HepG2 (cell line): ENCODE data around the gene IMMT. TPM values are rescaled to one million over a fixed set of nuclear protein-coding genes. Genes with fewer than 3 reads are reported as not detected.

Experiments used
- ATF1 ChIP-seq: IDR thresholded peaks from 2 replicates; pipeline ENCODE4 v1.6.1; 2016; ENCODE audit warnings: mild to moderate bottlenecking, control low read depth
- BRCA1 ChIP-seq: sonication (generic); formaldehyde crosslinking; IDR thresholded peaks from 2 replicates; pipeline ENCODE4 v1.4.0; 2020; ENCODE audit warnings: missing genetic modification reagents
- CC2D1A ChIP-seq: sonication (generic); formaldehyde crosslinking; IDR thresholded peaks from 2 replicates; pipeline ENCODE4 v1.8.1; 2023; ENCODE audit warnings: mild to moderate bottlenecking, missing genetic modification reagents
- CCDC6 ChIP-seq: sonication (generic); formaldehyde crosslinking; IDR thresholded peaks from 2 replicates; pipeline ENCODE4 v1.8.1; 2022; ENCODE audit warnings: mild to moderate bottlenecking, missing genetic modification reagents, moderate library complexity
- CREB1 ChIP-seq, 2 experiments: fragments of 450-650 bp in 1 of 2; IDR thresholded peaks; 2 replicates each; pipeline ENCODE4 v1.6.1; 2016 to 2017; ENCODE audit warnings: control low read depth in 1 of 2, mild to moderate bottlenecking in 1 of 2, missing compliant biosample characterization in 1 of 2, missing genetic modification characterization in 1 of 2
- CSRNP2 ChIP-seq: sonication (generic); formaldehyde crosslinking; conservative IDR thresholded peaks from 2 replicates; pipeline ENCODE4 v1.8.0; 2022; ENCODE audit warnings: low read depth, missing genetic modification reagents
- GABPB1 ChIP-seq: IDR thresholded peaks from 2 replicates; pipeline ENCODE4 v1.6.1; 2016; ENCODE audit warnings: mild to moderate bottlenecking, missing genetic modification reagents, moderate library complexity, missing compliant biosample characterization
- HMGA1 ChIP-seq: sonication (generic); formaldehyde crosslinking; conservative IDR thresholded peaks from 2 replicates; pipeline ENCODE4 v1.4.0; 2020; ENCODE audit warnings: missing genetic modification reagents
- PBX3 ChIP-seq: sonication (generic); formaldehyde crosslinking; IDR thresholded peaks from 2 replicates; pipeline ENCODE4 v1.8.1; 2023; ENCODE audit warnings: missing genetic modification reagents, inconsistent platforms, borderline replicate concordance
- SP1 ChIP-seq, 2 experiments: fragments of 450-650 bp in 1 of 2; sonication (generic) in 1 of 2; formaldehyde crosslinking in 1 of 2; IDR thresholded peaks; 2 replicates each; pipeline versions ENCODE4 v1.4.0 to v1.6.1; 2016 to 2020; ENCODE audit warnings: missing genetic modification reagents in 1 of 2
- SSRP1 ChIP-seq: IDR thresholded peaks from 2 replicates; pipeline ENCODE4 v1.6.1; 2016; ENCODE audit warnings: control low read depth
- THAP11 ChIP-seq: IDR thresholded peaks from 2 replicates; pipeline ENCODE4 v1.6.1; 2016; ENCODE audit warnings: missing biosample characterization, missing genetic modification reagents
- YY1 ChIP-seq: IDR thresholded peaks from 2 replicates; pipeline ENCODE4 v1.6.1; 2011; ENCODE audit warnings: low read length, low read depth, moderate library complexity, mild to moderate bottlenecking; ENCODE audit not compliant: insufficient read depth, insufficient replicate concordance
- ZBTB38 ChIP-seq: sonication (generic); formaldehyde crosslinking; IDR thresholded peaks from 2 replicates; pipeline ENCODE4 v1.5.1; 2020; ENCODE audit warnings: mild to moderate bottlenecking, missing genetic modification reagents
- ZC3H4 ChIP-seq: sonication (generic); formaldehyde crosslinking; IDR thresholded peaks from 2 replicates; pipeline ENCODE4 v1.4.0; 2020; ENCODE audit warnings: missing genetic modification reagents, borderline replicate concordance
- ZNF121 ChIP-seq: sonication (generic); formaldehyde crosslinking; IDR thresholded peaks from 2 replicates; pipeline ENCODE4 v1.5.0; 2020; ENCODE audit warnings: mild to moderate bottlenecking, missing genetic modification reagents
- ZNF317 ChIP-seq: sonication (generic); formaldehyde crosslinking; IDR thresholded peaks from 2 replicates; pipeline ENCODE4 v1.5.0; 2020; ENCODE audit warnings: mild to moderate bottlenecking, missing genetic modification reagents
- ZNF556 ChIP-seq: sonication (generic); formaldehyde crosslinking; IDR thresholded peaks from 2 replicates; pipeline ENCODE4 v1.4.0; 2020; ENCODE audit warnings: mild to moderate bottlenecking, missing genetic modification reagents, borderline replicate concordance
- ZNF615 ChIP-seq: sonication (generic); formaldehyde crosslinking; IDR thresholded peaks from 2 replicates; pipeline ENCODE4 v1.5.0; 2020; ENCODE audit warnings: mild to moderate bottlenecking, missing genetic modification reagents, borderline replicate concordance
- ZNF772 ChIP-seq: sonication (generic); formaldehyde crosslinking; IDR thresholded peaks from 2 replicates; pipeline ENCODE4 v1.5.0; 2020; ENCODE audit warnings: mild to moderate bottlenecking, missing genetic modification reagents
- ZNF782 ChIP-seq: sonication (generic); formaldehyde crosslinking; IDR thresholded peaks from 2 replicates; pipeline ENCODE4 v1.4.0; 2020; ENCODE audit warnings: missing genetic modification reagents, mild to moderate bottlenecking, borderline replicate concordance
- polyA plus RNA-seq, 8 experiments: library from polyadenylated mRNA; depleted of rRNA in 3 of 8; stranded (reverse) in 7 of 8; unstranded in 1 of 8; fragments of >200 nt; fragmentation: Illumina TruSeq in 4 of 8; extraction: Trizol in 4 of 8; gene quantifications; 2 replicates each; pipeline versions ENCODE4 v1.2.1 to v1.2.3, GENCODE V29; 2011 to 2016; ENCODE audit warnings: low read depth in 4 of 8, missing spikeins in 1 of 8, mixed read lengths in 1 of 8; ENCODE audit not compliant: insufficient read depth in 1 of 8
- total RNA-seq, 5 experiments: library from RNA; depleted of rRNA; stranded (reverse); fragments of >200 nt; fragmentation: Illumina TruSeq; extraction: Trizol; gene quantifications; 2 replicates each; pipeline ENCODE4 v1.2.3, GENCODE V29; 2016; ENCODE audit warnings: low read depth in 1 of 5
- TF ChIP-seq, protein P1 (sequence below): sonication (generic); formaldehyde crosslinking; IDR thresholded peaks from 2 replicates; pipeline ENCODE4 v1.4.0; 2020; ENCODE audit warnings: missing genetic modification reagents, mild to moderate bottlenecking, borderline replicate concordance
- TF ChIP-seq, protein P2 (sequence below): sonication (generic); formaldehyde crosslinking; IDR thresholded peaks from 2 replicates; pipeline ENCODE4 v1.8.0; 2022; ENCODE audit warnings: mild to moderate bottlenecking, missing genetic modification reagents
- TF ChIP-seq, protein P3 (sequence below): IDR thresholded peaks from 2 replicates; pipeline ENCODE4 v1.6.1; 2016; ENCODE audit warnings: missing compliant biosample characterization, missing genetic modification reagents, borderline replicate concordance
- TF ChIP-seq, protein P4 (sequence below): sonication (generic); formaldehyde crosslinking; IDR thresholded peaks from 2 replicates; pipeline ENCODE4 v1.4.0; 2020; ENCODE audit warnings: missing genetic modification reagents

IMMT gene
- total and polyA plus RNA-seq, 2 of the 13 experiments (the other 11 are each of a cell fraction or from before 2014, with no cell fraction given): 63.5 to 119 TPM

GRCh38 chr2:86194751-86195054 is 559 bp downstream of the IMMT start (continued):
- TF ChIP-seq ZNF317 (CRISPR knock-in tag): no peak
- TF ChIP-seq SSRP1: no peak
- TF ChIP-seq ZC3H4 (CRISPR knock-in tag): no peak
- no peak for TF ChIP-seq ZNF782 (CRISPR knock-in tag)
- no peak for TF ChIP-seq YY1
- TF ChIP-seq, protein P1, sequence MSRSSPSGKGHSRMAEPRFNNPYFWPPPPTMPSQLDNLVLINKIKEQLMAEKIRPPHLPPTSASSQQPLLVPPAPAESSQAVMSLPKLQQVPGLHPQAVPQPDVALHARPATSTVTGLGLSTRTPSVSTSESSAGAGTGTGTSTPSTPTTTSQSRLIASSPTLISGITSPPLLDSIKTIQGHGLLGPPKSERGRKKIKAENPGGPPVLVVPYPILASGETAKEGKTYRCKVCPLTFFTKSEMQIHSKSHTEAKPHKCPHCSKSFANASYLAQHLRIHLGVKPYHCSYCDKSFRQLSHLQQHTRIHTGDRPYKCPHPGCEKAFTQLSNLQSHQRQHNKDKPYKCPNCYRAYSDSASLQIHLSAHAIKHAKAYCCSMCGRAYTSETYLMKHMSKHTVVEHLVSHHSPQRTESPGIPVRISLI (CRISPR knock-in tag): no peak
- no peak for TF ChIP-seq ZNF556 (CRISPR knock-in tag)
- TF ChIP-seq ZNF121 (CRISPR knock-in tag): no peak
- TF ChIP-seq, protein P2, sequence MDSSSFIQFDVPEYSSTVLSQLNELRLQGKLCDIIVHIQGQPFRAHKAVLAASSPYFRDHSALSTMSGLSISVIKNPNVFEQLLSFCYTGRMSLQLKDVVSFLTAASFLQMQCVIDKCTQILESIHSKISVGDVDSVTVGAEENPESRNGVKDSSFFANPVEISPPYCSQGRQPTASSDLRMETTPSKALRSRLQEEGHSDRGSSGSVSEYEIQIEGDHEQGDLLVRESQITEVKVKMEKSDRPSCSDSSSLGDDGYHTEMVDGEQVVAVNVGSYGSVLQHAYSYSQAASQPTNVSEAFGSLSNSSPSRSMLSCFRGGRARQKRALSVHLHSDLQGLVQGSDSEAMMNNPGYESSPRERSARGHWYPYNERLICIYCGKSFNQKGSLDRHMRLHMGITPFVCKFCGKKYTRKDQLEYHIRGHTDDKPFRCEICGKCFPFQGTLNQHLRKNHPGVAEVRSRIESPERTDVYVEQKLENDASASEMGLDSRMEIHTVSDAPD (CRISPR knock-in tag): no peak
- no peak for TF ChIP-seq ZNF615 (CRISPR knock-in tag)
- no peak for TF ChIP-seq ZNF772 (CRISPR knock-in tag)
- TF ChIP-seq CCDC6 (CRISPR knock-in tag): no peak
- no peak for TF ChIP-seq PBX3 (CRISPR knock-in tag)
- no peak for TF ChIP-seq SP1 (IDR thresholded peaks at IDR 0.05)
- TF ChIP-seq SP1 (CRISPR knock-in tag; IDR thresholded peaks at IDR 0.05): no peak
- TF ChIP-seq, protein P3, sequence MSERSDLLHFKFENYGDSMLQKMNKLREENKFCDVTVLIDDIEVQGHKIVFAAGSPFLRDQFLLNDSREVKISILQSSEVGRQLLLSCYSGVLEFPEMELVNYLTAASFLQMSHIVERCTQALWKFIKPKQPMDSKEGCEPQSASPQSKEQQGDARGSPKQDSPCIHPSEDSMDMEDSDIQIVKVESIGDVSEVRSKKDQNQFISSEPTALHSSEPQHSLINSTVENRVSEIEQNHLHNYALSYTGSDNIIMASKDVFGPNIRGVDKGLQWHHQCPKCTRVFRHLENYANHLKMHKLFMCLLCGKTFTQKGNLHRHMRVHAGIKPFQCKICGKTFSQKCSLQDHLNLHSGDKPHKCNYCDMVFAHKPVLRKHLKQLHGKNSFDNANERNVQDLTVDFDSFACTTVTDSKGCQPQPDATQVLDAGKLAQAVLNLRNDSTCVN (CRISPR knock-in tag): no peak
- TF ChIP-seq CC2D1A (CRISPR knock-in tag): no peak
- TF ChIP-seq THAP11 (CRISPR knock-in tag): peak; percentile 93
- TF ChIP-seq BRCA1 (CRISPR knock-in tag): no peak
- TF ChIP-seq HMGA1: no peak
- no peak for TF ChIP-seq ZBTB38 (CRISPR knock-in tag)
- TF ChIP-seq, protein P4, sequence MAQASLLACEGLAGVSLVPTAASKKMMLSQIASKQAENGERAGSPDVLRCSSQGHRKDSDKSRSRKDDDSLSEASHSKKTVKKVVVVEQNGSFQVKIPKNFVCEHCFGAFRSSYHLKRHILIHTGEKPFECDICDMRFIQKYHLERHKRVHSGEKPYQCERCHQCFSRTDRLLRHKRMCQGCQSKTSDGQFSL (CRISPR knock-in tag): no peak; the same call in 1 of the 2 replicates
- peak; percentile 61; the same call in 1 of the 2 replicates for TF ChIP-seq CREB1 (IDR thresholded peaks at IDR 0.05)
- no peak for TF ChIP-seq CREB1 (CRISPR knock-in tag; IDR thresholded peaks at IDR 0.05)
- no peak; the same call in 1 of the 2 replicates for TF ChIP-seq GABPB1
- no peak; the same call in 1 of the 2 replicates for TF ChIP-seq ATF1
- no peak for TF ChIP-seq CSRNP2 (CRISPR knock-in tag)
